Activated naive CD8-positive, alpha-beta T cell treated with anti-CD3 and anti-CD28 coated beads, Interleukin-2, amount 50 U/mL, for 24 hours (primary cell): Measurements from ENCODE around the gene HSPBP1.
"Not testable (repeated sequence)": the region's sequence is repeated elsewhere in the genome, so short reads cannot be mapped to it uniquely, and the experiment has no call there.

Experiments
- ATAC-seq: fragments of 150-1000 bp; cut with Tn5 transposase; one replicate; pipeline ENCODE4 v1.10.0; 2021
- DNase-seq: peaks from one replicate; pipeline ENCODE4 v3.0.0; 2021
- H3K27ac Mint-ChIP-seq: one replicate; pipeline ENCODE4 v1.8.0; 2021; ENCODE audit warnings: mild to moderate bottlenecking, mixed read lengths
- H3K27me3 Mint-ChIP-seq: one replicate; pipeline ENCODE4 v1.8.0; 2021; ENCODE audit warnings: mixed read lengths
- H3K36me3 Mint-ChIP-seq: one replicate; pipeline ENCODE4 v1.8.0; 2021; ENCODE audit warnings: low read depth, mixed read lengths
- H3K4me1 Mint-ChIP-seq: one replicate; pipeline ENCODE4 v1.8.0; 2021; ENCODE audit warnings: mixed read lengths
- H3K4me3 Mint-ChIP-seq: one replicate; pipeline ENCODE4 v1.8.0; 2021; ENCODE audit warnings: mild to moderate bottlenecking, moderate library complexity, mixed read lengths
- H3K9me3 Mint-ChIP-seq: one replicate; pipeline ENCODE4 v1.8.0; 2021; ENCODE audit warnings: mixed read lengths

HSPBP1 gene, protein sequence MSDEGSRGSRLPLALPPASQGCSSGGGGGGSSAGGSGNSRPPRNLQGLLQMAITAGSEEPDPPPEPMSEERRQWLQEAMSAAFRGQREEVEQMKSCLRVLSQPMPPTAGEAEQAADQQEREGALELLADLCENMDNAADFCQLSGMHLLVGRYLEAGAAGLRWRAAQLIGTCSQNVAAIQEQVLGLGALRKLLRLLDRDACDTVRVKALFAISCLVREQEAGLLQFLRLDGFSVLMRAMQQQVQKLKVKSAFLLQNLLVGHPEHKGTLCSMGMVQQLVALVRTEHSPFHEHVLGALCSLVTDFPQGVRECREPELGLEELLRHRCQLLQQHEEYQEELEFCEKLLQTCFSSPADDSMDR

DNA sequence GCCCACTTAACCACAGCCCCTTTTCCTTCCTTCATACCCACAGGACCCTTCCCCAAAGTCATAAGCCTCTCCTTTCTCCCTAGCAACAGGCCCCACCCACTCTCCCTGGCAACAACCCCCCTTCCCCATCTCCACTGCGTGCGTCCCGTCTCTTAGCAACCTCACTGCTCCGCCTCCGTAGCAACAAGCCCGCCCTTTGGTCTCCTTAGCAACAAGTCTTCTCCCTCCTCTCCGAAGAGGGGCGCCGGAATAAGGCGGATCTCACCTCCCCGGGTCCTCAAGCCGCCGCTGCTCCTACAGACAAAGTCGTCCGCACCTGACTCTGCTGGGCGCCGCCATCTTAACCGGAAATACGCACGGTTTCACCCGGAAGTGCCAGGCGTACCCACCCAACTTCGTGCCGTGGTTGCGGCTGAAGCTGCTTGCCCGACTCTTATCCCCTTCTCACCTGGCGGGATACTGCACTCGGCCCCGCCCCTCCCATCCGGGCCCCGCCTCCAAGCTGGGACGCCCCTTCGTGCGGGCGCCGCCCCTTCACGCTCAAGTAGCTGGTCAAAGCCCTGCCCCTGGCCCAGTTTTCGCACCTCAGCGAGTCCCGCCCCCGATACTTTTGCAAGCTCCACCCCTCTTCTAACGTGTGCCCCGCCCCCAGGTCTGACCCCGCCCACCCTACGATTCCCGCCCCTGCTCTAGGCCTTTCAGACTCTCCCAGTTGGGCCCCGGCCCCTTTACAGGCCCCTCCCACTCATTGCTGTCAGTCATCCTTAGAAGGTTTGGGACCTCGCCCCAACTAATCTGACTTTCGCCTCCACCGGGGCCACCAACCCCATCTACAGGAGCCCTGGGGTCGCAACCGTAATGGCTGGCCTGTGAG, at the start of gene HSPBP1:
HSPBP1 (minus strand) TSS at position 341 of the 874 bp plus-strand sequence. CDS start 502 bp downstream, outside the sequence.
- Mint-ChIP-seq H3K9me3 (no peaks in the 10 kb centered on the region), H3K27ac (peak within 1 kb of the TSS; percentile 97), H3K27me3 (peaks cover 4% of the 10 kb centered on the region), H3K36me3 (peaks cover 17% of the 10 kb centered on the region), H3K4me1 (peaks cover 41% of the 10 kb centered on the region), H3K4me3 (peak within 1 kb of the TSS; percentile 96)
- ATAC-seq (peak; percentile 93), DNase-seq (peak; percentile 96)

DNA sequence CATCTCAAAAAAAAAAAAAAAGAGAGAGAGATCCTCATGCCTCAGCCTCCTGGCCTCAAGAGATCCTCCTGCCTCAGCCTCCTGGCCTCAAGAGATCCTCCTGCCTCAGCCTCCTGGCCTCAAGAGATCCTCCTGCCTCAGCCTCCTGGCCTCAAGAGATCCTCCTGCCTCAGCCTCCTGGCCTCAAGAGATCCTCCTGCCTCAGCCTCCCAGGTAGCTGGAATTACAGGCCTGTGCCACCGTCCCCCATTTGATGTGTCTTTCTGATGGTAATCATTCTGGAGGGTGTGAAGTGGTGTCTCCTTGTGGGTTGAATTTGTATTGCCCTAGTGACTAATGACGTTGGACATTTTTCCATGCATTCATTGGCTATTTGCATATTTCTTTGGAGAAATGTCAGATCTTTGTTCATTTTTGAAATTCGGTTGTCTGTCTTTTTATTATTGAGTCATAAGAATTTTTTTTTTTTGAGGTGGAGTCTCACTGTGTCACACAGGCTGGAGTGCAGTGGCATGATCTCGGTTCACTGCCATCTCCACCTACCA, 48.9 kb upstream of the HSPBP1 start:
- not testable (repeated sequence) for DNase-seq, ATAC-seq

DNA sequence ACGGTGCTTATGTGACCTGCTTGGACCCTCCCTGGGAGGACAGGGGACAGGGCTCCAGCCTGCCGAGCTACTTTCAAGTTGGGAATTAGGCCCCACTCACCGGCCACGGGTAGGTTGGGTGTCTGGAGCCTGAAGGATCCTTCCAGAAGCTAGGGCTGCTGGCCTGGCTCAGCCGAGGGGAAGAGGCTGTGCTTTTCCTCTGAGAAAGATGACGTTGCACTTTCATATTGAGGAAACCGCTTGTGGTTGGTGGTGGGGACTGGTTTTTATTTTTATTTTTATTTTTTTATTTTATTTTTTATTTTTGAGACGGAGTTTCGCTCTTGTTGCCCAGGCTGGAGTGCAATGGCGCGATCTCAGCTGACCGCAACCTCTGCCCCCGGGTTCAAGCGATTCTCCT, 45.3 kb upstream of the HSPBP1 start, which contains the start of gene TMEM150B:
TMEM150B (minus strand) TSS at position 170 of the 400 bp plus-strand sequence. CDS start 4,305 bp downstream, outside the sequence.
- no peak for ATAC-seq
- no peak within 1 kb of the TSS for H3K27ac Mint-ChIP-seq

More for the DNA sequence above, 48.9 kb upstream of the HSPBP1 start:
- H3K4me3 Mint-ChIP-seq, H3K27ac Mint-ChIP-seq, H3K27me3 Mint-ChIP-seq, H3K9me3 Mint-ChIP-seq, H3K4me1 Mint-ChIP-seq, H3K36me3 Mint-ChIP-seq: not testable (repeated sequence)

DNA sequence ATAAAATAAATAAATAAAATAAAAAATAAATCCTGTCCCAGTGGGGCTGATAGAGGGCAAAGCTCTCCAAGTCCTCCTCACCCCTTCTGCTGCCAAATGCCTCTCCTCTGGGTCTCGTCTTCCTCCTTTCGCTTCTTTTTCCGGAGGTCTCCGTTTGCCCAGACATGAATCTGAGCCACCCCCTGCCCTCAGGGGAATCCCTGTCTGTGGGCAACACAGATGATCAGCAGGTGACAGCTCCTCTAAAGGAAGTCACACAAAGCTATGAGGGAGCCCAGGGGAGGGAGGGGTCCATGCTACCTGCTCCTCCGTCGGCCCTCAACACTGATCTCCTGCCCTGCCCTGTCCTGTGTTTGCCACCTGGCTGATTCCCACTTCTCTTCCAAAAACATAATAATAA, 44.8 kb upstream of the HSPBP1 start:
- H3K27me3 Mint-ChIP-seq, result peaks cover 10% of the 10 kb centered on the region
- no peaks in the 10 kb centered on the region for H3K4me1 Mint-ChIP-seq
- H3K36me3 Mint-ChIP-seq, result no peaks in the 10 kb centered on the region
- ATAC-seq (no peak), DNase-seq (no peak)
- H3K27ac Mint-ChIP-seq, result no peak overlapping the region
- no peaks in the 10 kb centered on the region for H3K9me3 Mint-ChIP-seq
- H3K4me3 Mint-ChIP-seq, result no peak overlapping the region

More for the DNA sequence above, 45.3 kb upstream of the HSPBP1 start, which contains the start of gene TMEM150B:
- Mint-ChIP-seq H3K9me3 (no peaks in the 10 kb centered on the region), H3K36me3 (no peaks in the 10 kb centered on the region), H3K4me1 (no peaks in the 10 kb centered on the region), H3K4me3 (no peak within 1 kb of the TSS), H3K27me3 (peaks cover 11% of the 10 kb centered on the region)
- DNase-seq, result no peak

DNA sequence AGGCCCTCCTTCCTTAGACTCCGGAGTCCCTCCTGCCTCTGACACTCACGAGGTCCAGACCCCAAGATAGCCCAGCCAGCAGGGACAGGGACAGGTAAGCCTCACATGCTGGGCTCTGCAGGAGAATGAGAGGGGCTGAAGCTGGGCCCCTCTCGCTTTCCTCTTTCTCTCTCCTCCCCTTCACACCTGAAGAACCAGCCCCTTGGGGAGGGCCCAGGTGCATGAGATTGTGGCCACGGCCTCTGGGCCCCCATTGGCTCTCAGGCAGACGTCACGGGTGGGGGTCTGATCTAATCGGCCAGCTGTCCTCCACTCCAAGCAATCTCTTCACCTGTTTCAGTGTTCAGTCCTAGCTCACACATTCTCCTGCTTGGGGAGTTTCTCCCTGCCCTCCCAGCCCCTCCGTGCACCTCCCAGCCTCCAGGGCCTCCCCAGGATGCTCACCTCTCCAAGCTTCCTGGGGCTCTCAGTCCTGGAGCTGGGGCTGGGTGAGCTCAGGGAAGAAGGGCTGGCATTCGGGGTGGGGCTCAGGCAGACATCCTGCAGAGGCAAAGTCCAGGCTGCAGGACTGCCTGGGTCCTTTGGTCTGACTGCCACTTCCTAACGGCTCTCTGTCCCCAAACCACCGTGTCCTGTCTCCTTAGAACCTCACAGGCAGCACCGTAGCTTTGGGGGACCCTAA, 42.4 kb upstream of the HSPBP1 start:
- Mint-ChIP-seq H3K27me3 (peaks cover 10% of the 10 kb centered on the region), H3K36me3 (no peaks in the 10 kb centered on the region), H3K4me3 (no peak overlapping the region), H3K27ac (no peak overlapping the region), H3K9me3 (no peaks in the 10 kb centered on the region), H3K4me1 (no peaks in the 10 kb centered on the region)
- DNase-seq (no peak), ATAC-seq (no peak)

DNA sequence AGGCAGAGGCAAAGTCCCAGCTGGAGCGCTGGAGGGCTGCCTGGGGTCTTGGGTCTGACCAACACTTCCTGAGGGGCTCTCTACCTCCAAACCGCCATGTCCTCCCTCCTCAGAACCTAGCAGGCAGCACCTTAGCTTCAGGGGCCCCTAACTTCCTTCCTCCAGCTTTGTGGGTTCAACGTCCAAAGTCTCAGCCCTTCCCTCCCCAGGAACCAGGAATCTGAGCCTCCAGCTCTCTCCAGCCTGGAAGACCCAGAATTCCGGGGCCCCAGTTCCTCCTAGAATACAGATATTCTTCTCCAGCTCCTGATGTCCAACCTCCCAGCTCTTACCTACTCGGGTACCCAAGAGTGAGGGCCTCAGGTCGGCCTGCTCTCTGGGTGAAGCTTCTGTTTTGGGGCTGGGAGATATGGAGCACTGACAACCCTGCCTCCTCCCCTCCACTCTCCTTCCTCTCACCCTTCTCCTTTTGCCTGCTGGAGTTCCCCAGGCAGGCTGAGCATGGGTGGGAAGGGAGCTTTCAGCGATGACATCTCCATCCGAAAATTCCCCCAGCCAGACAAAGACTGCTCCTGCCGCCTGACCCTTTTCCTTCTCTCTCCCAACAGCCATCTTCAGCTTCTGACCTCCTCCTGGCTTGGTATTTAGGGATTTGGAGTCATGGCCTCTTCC, 41.7 kb upstream of the HSPBP1 start:
- ATAC-seq (no peak), DNase-seq (no peak)
- no peaks in the 10 kb centered on the region for H3K4me1 Mint-ChIP-seq

DNA sequence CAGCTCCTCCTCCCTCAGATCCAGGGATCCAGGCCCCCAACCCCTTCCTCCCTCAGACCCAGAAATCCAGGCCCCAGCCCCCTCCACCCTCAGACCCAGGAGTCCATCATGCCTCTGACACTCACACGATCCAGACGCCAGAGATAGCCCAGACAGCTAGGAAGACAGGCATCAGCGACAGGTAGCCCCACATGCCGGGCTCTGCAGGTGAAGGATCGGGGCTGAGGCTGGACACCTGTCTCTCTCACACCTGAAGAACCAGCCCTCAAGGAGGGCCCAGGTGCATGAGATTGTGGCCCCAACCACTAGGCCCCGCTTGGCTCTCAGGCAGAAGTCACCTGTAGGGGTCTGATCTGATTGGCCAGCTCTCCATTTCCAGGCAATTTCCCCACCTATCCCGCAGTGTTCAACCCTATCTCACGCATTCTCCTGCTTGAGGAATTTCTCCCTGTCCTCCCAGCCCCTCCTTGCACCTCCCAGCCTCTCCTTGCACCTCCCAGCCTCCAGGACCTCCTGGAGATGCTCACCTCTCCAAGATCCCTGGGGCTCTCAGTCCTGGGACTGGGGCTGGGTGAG, 41.0 kb upstream of the HSPBP1 start:
- Mint-ChIP-seq H3K27me3 (peaks cover 10% of the 10 kb centered on the region), H3K4me1 (no peaks in the 10 kb centered on the region), H3K4me3 (no peak overlapping the region), H3K36me3 (no peaks in the 10 kb centered on the region), H3K27ac (no peak overlapping the region), H3K9me3 (no peaks in the 10 kb centered on the region)
- no peak for ATAC-seq
- DNase-seq, result no peak

More for the DNA sequence above, 41.7 kb upstream of the HSPBP1 start:
- Mint-ChIP-seq H3K9me3 (no peaks in the 10 kb centered on the region), H3K27me3 (peaks cover 10% of the 10 kb centered on the region), H3K27ac (no peak overlapping the region), H3K4me3 (no peak overlapping the region), H3K36me3 (no peaks in the 10 kb centered on the region)

DNA sequence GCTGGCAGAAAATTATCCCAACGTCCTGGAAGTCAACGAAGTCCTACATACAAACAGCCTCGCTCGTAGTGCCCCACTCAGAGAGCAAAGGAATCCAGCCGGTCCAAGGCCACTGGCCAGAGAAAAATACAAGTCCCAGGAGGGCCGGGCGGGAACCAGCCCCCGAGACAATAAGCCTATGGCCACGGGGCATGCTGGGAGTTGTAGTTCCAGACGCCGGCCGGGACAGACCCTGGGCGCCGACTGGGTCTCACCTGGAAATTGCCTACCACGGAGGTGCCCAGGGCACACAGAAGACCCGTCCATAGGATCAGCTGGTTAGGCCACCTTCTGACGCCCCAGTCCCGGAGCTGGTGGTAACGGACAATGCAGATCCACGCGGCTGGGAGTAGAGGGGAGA, 39.9 kb upstream of the HSPBP1 start:
- DNase-seq (no peak), ATAC-seq (no peak)
- H3K4me3 Mint-ChIP-seq, result no peak overlapping the region
- H3K27me3 Mint-ChIP-seq, result peaks cover 10% of the 10 kb centered on the region
- H3K4me1 Mint-ChIP-seq, result no peaks in the 10 kb centered on the region
- no peaks in the 10 kb centered on the region for H3K9me3 Mint-ChIP-seq
- H3K36me3 Mint-ChIP-seq, result no peaks in the 10 kb centered on the region
- no peak overlapping the region for H3K27ac Mint-ChIP-seq

DNA sequence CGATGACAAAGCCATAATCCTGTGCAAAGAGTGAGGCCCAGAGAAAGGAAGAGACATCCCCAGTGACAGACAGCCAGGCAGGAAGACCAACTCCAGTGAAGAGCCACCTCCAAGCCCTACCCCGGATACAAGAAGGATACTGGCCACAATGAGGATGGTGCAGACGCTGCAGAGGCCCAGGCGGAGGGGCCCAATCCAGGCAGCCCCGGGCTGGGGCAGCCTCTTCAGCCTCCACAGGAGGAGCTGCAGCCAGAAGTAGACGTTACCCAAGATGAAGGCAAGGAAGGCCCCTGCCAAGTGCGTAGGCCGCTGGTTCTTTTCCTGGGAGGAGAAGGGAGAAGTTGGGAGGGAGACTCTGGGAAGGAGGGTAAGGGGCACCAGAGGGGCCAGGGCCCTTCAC, 36.7 kb upstream of the HSPBP1 start:
- Mint-ChIP-seq H3K4me3 (no peak overlapping the region), H3K27ac (no peak overlapping the region), H3K36me3 (no peaks in the 10 kb centered on the region), H3K4me1 (no peaks in the 10 kb centered on the region), H3K9me3 (no peaks in the 10 kb centered on the region), H3K27me3 (peaks cover 2% of the 10 kb centered on the region)
- DNase-seq (no peak), ATAC-seq (no peak)

DNA sequence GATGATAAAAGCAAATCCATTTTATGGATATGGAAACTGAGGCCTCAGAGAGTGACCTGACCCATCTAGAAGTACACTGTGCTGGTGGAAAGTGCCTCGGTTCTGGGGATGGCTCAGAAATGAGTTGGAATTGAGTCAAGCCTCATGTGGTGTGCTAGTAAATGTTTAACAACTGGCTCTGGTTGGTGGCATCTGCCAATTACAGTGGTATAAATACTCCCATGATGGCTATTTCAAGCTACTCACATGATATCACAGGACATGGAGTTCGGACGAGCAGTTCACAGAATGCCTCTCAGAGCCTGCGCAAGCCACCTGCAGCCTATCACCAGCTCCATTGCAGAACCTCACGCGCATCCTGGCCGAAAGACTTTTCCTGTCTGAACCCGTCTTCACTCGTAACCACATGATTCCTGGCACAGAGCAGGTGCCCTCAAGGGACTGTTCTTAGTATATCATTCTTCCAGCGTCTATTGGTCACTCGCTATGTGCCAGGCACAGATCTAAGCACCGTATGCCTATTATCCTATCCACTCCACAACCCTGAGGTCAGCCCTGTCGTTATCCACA, 36.1 kb upstream of the HSPBP1 start:
- H3K4me1 Mint-ChIP-seq, result no peaks in the 10 kb centered on the region
- DNase-seq, result no peak
- H3K9me3 Mint-ChIP-seq, result no peaks in the 10 kb centered on the region

DNA sequence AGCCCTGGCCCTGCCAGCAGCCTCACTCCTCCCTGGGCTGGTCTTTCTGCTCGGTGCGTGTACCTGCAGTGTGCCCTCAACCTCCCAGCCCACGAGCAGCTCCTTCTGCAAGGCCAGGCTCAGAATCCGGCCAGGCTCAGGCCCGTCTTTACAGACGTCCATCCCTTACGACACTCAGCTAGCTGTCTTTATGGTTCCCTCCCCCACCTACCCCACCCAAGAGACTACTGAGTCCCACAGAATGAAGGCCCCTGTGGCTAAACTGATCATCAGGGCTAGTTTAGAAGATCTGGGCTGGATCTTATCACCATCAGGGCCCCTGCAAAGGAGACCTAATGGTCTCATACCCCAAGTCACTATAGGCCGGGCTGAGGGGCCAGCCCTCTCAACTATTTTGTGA, 34.5 kb upstream of the HSPBP1 start:
- DNase-seq, result no peak
- no peaks in the 10 kb centered on the region for H3K9me3 Mint-ChIP-seq
- no peaks in the 10 kb centered on the region for H3K36me3 Mint-ChIP-seq
- H3K27me3 Mint-ChIP-seq, result no peaks in the 10 kb centered on the region
- no peak overlapping the region for H3K27ac Mint-ChIP-seq
- H3K4me3 Mint-ChIP-seq, result no peak overlapping the region
- no peaks in the 10 kb centered on the region for H3K4me1 Mint-ChIP-seq
- peak; percentile 25 for ATAC-seq

More for the DNA sequence above, 36.1 kb upstream of the HSPBP1 start:
- H3K4me3 Mint-ChIP-seq, result no peak overlapping the region
- H3K27me3 Mint-ChIP-seq, result no peaks in the 10 kb centered on the region
- H3K36me3 Mint-ChIP-seq, result no peaks in the 10 kb centered on the region
- no peak overlapping the region for H3K27ac Mint-ChIP-seq
- ATAC-seq, result no peak

DNA sequence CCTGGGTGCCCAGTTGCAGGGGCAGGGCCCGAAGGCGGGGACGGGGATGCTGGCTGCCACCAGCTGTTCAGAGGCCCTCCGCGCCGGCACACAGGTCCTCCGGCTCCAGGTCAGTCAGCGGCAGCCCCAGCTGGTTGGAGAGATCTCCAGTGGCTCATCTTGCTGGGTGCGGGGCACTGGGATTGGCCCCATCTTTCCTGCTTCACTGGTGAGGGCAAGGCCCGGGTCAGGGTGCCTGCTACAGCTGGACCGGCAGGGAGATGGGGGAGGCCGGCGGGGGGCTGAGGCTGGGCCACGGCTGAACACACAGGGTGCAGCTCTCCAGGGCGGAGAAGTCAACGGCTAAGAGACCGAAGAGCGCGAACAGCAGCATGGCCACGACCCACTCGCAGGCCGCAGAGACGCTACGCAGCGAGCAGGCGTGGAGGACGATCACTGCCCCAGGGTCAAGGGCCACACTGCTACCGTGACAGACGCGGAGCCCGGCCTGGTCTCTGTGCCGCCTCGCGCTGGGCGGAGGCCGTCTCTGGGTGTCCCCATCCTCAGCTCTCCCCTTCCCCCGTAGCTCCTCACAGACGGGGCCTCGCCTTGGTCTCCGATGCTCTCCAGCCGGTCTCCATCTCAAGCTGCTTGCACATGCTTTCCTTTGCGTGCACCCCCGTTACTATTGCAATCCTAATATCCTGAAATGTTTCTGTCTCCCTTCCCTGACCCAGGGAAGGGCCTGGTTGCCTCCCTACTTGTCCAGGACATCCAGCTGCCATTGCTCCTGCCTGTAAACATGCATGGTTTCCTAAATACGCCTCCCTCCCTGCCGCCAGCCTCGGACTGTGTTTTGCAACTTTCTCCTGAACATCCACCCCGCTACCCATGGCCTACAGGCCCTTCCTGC, 33.0 kb upstream of the HSPBP1 start:
- Mint-ChIP-seq H3K27ac (no peak overlapping the region), H3K4me3 (no peak overlapping the region), H3K36me3 (no peaks in the 10 kb centered on the region), H3K4me1 (no peaks in the 10 kb centered on the region), H3K27me3 (no peaks in the 10 kb centered on the region), H3K9me3 (no peaks in the 10 kb centered on the region)
- DNase-seq (no peak), ATAC-seq (no peak)
